Measurements from ENCODE around the gene PSG5. TPM values are rescaled to one million over a fixed set of nuclear protein-coding genes. Genes with fewer than 3 reads are reported as not detected.
"Not testable (repeated sequence)": the region's sequence is repeated elsewhere in the genome, so short reads cannot be mapped to it uniquely, and the experiment has no call there.

The PSG5 gene
- total RNA-seq, 6 experiments from 2014 or later: not detected

GRCh38 chr19:43198686-43199419, 12.5 kb upstream of the PSG5 start:
- H3K27ac ChIP-seq; H3K9me3 ChIP-seq; intact Hi-C loops (cut with DNase I); ATAC-seq; H3K27me3 ChIP-seq; DNase-seq; H3K4me3 ChIP-seq; H3K4me1 ChIP-seq; H3K36me3 ChIP-seq: not testable (repeated sequence)
- WGBS (ENCODE audit: insufficient coverage, low coverage, low lambda C conversion rate, missing lambda C conversion rate): 48% methylated on average over 4 of the region's 5 CpGs
- TF ChIP-seq, protein P1, sequence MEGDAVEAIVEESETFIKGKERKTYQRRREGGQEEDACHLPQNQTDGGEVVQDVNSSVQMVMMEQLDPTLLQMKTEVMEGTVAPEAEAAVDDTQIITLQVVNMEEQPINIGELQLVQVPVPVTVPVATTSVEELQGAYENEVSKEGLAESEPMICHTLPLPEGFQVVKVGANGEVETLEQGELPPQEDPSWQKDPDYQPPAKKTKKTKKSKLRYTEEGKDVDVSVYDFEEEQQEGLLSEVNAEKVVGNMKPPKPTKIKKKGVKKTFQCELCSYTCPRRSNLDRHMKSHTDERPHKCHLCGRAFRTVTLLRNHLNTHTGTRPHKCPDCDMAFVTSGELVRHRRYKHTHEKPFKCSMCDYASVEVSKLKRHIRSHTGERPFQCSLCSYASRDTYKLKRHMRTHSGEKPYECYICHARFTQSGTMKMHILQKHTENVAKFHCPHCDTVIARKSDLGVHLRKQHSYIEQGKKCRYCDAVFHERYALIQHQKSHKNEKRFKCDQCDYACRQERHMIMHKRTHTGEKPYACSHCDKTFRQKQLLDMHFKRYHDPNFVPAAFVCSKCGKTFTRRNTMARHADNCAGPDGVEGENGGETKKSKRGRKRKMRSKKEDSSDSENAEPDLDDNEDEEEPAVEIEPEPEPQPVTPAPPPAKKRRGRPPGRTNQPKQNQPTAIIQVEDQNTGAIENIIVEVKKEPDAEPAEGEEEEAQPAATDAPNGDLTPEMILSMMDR (IDR thresholded peaks at IDR 0.05): peak in 2 of 4 donors; percentile 11 to 24

DNA sequence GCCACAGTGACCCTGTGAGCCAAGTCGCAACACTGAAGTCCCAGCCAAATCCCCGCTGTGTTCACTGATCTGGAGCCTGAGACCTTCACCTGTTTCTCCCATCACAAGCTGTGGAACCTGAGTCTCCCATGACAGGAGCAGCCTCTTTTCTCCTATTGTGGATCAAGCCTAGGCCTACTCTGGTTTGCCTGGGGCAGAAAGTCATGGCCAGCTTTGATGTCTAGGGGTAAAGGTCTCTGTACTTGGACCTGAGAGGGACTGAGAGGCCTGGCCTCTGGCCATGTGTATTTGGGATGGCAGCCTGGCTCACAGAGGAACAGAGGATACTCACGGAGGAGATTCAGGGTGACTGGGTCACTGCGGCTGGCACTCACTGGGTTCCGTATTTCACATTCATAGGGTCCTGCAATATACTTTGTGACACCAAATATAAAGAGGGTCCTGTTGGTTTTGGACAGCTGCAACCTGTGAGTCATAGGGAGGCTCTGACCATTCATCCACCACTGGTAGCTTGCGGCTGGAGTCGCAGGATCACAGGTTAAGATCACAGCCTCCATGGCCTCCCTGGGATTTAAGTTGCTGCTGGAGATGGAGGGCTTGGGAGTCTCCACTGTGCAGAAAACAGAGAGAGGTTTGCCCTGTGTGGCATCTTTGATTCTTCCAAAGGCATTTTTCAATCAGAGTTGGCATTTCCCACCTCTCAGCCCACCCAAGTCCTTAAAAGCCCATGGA, 11.5 kb upstream of the PSG5 start:
- H3K4me3 ChIP-seq; H3K27ac ChIP-seq; H3K27me3 ChIP-seq; ATAC-seq; H3K9me3 ChIP-seq; H3K36me3 ChIP-seq; H3K4me1 ChIP-seq; intact Hi-C loops (cut with DNase I): not testable (repeated sequence)
- WGBS (ENCODE audit: insufficient coverage, low coverage, low lambda C conversion rate, missing lambda C conversion rate): 54% methylated on average over 2 of the region's 7 CpGs
- peak in 1 of 3 donors; percentile 59 for DNase-seq

GRCh38 chr19:43194397-43194796, 8.1 kb upstream of the PSG5 start:
- H3K27me3 ChIP-seq; intact Hi-C loops (cut with DNase I); H3K36me3 ChIP-seq; H3K27ac ChIP-seq; H3K4me1 ChIP-seq; ATAC-seq; DNase-seq; H3K4me3 ChIP-seq; H3K9me3 ChIP-seq: not testable (repeated sequence)
- 83% methylated on average over 6 of the region's 7 CpGs for WGBS (ENCODE audit: insufficient coverage, low coverage, low lambda C conversion rate, missing lambda C conversion rate)

GRCh38 chr19:43192381-43193155, 6.2 kb upstream of the PSG5 start:
- 48% methylated on average over 4 of the region's 4 CpGs for WGBS (ENCODE audit: insufficient coverage, low coverage, low lambda C conversion rate, missing lambda C conversion rate)
- not testable (repeated sequence) for ATAC-seq

DNA sequence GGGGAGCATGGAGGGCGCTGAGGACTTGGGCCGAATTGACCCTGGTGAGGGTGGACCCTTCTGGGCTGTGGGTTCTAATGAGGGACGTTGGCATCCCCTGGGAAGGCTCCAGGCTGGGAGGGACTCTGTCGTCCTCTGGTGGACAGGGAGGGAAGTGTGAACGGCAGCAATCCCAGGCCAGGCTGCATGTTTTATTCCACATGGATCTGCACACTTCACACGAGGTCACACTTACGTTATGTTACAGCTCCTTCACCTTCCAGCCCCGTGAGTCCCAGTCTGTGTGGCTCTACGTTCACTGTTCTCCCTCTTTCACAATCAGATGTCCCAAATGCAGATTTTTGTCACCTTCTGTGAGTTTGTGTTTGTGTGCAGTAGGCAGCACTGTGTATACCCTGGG, 1.8 kb upstream of the PSG5 start:
- H3K9me3 ChIP-seq; H3K4me3 ChIP-seq; intact Hi-C loops (cut with DNase I); H3K4me1 ChIP-seq; H3K27me3 ChIP-seq; H3K36me3 ChIP-seq; DNase-seq; ATAC-seq; H3K27ac ChIP-seq: not testable (repeated sequence)
- TF ChIP-seq, protein P1 (IDR thresholded peaks at IDR 0.05): peak; percentile 14 to 43 (median 38)
- 33% methylated on average over 7 of the region's 9 CpGs for WGBS (ENCODE audit: insufficient coverage, low coverage, low lambda C conversion rate, missing lambda C conversion rate)

More at GRCh38 chr19:43192381-43193155, 6.2 kb upstream of the PSG5 start:
- H3K9me3 ChIP-seq; DNase-seq; H3K27me3 ChIP-seq; H3K36me3 ChIP-seq; H3K4me1 ChIP-seq; intact Hi-C loops (cut with DNase I); H3K27ac ChIP-seq; H3K4me3 ChIP-seq: not testable (repeated sequence)

DNA sequence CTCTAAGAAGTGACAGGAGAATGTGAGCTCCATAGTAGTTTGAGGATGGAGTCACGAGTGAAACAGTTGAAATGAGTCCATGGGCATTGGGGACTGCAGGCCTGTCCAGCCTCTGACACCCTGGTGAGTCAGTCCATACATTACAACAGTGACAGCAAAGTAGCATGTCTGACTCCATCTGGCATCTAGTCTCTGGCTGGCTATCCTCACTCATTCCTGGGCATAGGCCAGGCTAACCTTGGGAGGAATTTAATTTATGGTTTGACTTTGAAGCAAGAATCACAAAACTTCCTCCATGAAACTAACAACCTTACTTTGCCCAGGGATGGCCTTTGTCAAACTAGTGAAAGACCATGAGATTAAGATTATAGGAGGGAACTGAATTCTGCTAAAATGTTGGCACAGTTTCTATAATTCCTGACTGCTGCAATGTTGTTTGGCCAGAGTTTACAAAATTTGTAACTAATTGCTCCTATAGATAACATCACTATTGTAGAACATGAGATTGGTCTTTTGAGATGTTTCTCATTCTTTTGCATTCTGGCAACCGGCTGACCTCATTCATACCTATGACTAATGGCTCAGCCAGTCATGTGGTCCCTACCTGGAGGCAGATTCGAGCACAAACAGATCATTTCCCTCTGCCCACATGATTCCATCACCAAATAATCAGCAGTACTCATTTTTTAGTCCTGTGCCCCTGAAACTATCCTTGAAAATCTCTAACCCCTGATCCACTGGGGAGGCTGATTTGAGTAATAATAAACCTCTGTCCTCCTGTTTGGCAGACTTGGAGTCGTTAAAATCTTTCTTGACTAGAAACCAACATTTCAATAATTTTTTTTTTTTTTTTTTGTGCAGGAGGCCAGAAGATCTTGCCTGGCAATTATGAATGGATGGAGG, 4.2 kb downstream of the PSG5 start:
- H3K4me3 ChIP-seq; ATAC-seq; H3K36me3 ChIP-seq; H3K4me1 ChIP-seq; DNase-seq; H3K9me3 ChIP-seq; H3K27me3 ChIP-seq; H3K27ac ChIP-seq; intact Hi-C loops (cut with DNase I): not testable (repeated sequence)
- 59% methylated on average over 4 of the region's 4 CpGs for WGBS (ENCODE audit: insufficient coverage, low coverage, low lambda C conversion rate, missing lambda C conversion rate)

All from right lobe of liver (tissue), 6 donors.